ENCODE results near the gene TUT1.

GRCh38 chr11:62559204-62559603 lies 32.1 kb downstream of the TUT1 start:
- TF ChIP-seq GATA2 (IDR thresholded peaks at IDR 0.05; ENCODE audit: low read depth, low read length) (no peak), GATA3 (IDR thresholded peaks at IDR 0.05; ENCODE audit: low read depth, low read length) (no peak)

Data from SH-SY5Y (cell line).